Stomach (tissue), 4 donors: Measurements from ENCODE around the gene TNFSF8.

Source experiments
- CTCF ChIP-seq, 7 experiments: fragments of 450-650 bp in 4 of 7; fragments of 200-600 bp in 3 of 7; sonication (generic) in 3 of 7; IDR thresholded peaks; one replicate each; pipeline ENCODE4 v1.5.1; 2016 to 2019; ENCODE audit warnings: antibody characterized with exemption in 7 of 7, control low read depth in 2 of 7, mild to moderate bottlenecking in 1 of 7
- EP300 ChIP-seq: sonication (generic); formaldehyde crosslinking; IDR thresholded peaks from one replicate; pipeline ENCODE4 v1.6.1; 2017; ENCODE audit warnings: antibody characterized with exemption
- POLR2A ChIP-seq, 4 donors: fragments of 450-650 bp; IDR thresholded peaks; one replicate each; pipeline ENCODE4 v1.6.1; 2016; ENCODE audit warnings: antibody characterized with exemption in 4 of 4, control low read depth in 2 of 4, mild to moderate bottlenecking in 1 of 4, moderate library complexity in 1 of 4
- POLR2AphosphoS5 ChIP-seq, 3 donors: sonication (generic); formaldehyde crosslinking; IDR thresholded peaks; one replicate each; pipeline ENCODE4 v1.6.1; 2016; ENCODE audit warnings: antibody characterized with exemption in 3 of 3

GRCh38 chr9:114896344-114896743 is 34.0 kb downstream of the TNFSF8 start:
- TF ChIP-seq CTCF (IDR thresholded peaks at IDR 0.05) (no peak), POLR2A (IDR thresholded peaks at IDR 0.05) (no peak), EP300 (no peak), POLR2AphosphoS5 (IDR thresholded peaks at IDR 0.05) (no peak)
